HL-60 (cell line): ENCODE data around the gene FXYD2.

Source experiments
- CTCF ChIP-seq: IDR thresholded peaks from one replicate; pipeline ENCODE4 v1.5.1; 2011; ENCODE audit warnings: low read length, control low read depth, inconsistent platforms; ENCODE audit not compliant: insufficient read depth
- POLR2AphosphoS5 ChIP-seq: IDR thresholded peaks from 2 replicates; pipeline ENCODE4 v1.6.1; 2012; ENCODE audit warnings: low read depth
- REST ChIP-seq: IDR thresholded peaks from 2 replicates; pipeline ENCODE4 v1.6.1; 2012; ENCODE audit warnings: low read depth; ENCODE audit not compliant: insufficient replicate concordance

- no peak for TF ChIP-seq CTCF
- TF ChIP-seq REST = no peak
- no peak for TF ChIP-seq POLR2AphosphoS5
Measured at GRCh38 chr11:117814204-117814765, 10.3 kb downstream of the FXYD2 start.
